DOHH2 (cell line): ENCODE results near the gene LRGUK.

Experiments
- H3F3A ChIP-seq: fragments of 200-600 bp; sonication (generic), shearing (Covaris generic); 2 replicates; pipeline ENCODE4 v1.6.0; 2016; ENCODE audit warnings: antibody characterized with exemption, mild to moderate bottlenecking; ENCODE audit not compliant: control insufficient read depth, insufficient read depth
- H3K27ac ChIP-seq: fragments of 200-600 bp; sonication (generic); 2 replicates; pipeline ENCODE4 v1.5.1; 2014; ENCODE audit warnings: low read depth, mild to moderate bottlenecking, low read length, moderate library complexity
- H3K27me3 ChIP-seq: fragments of 200-600 bp; sonication (generic); 2 replicates; pipeline ENCODE4 v1.6.1; 2014; ENCODE audit warnings: mild to moderate bottlenecking, low read length, mixed read lengths; ENCODE audit not compliant: control insufficient read depth
- H3K36me3 ChIP-seq: fragments of 200-600 bp; sonication (generic); 2 replicates; pipeline ENCODE4 v1.6.1; 2014; ENCODE audit warnings: mild to moderate bottlenecking, low read length, moderate library complexity, mixed read lengths; ENCODE audit not compliant: control insufficient read depth
- H3K4me1 ChIP-seq: fragments of 200-600 bp; sonication (generic); 2 replicates; pipeline ENCODE4 v1.6.1; 2014; ENCODE audit warnings: mild to moderate bottlenecking, low read length, mixed read lengths; ENCODE audit not compliant: control insufficient read depth
- H3K4me2 ChIP-seq: fragments of 200-600 bp; sonication (generic); 2 replicates; pipeline ENCODE4 v1.6.0; 2014; ENCODE audit warnings: mild to moderate bottlenecking, low read length, moderate library complexity
- H3K4me3 ChIP-seq: fragments of 200-600 bp; sonication (generic); 2 replicates; pipeline ENCODE4 v1.5.1; 2014; ENCODE audit warnings: mild to moderate bottlenecking, low read length, mixed read lengths
- H3K79me2 ChIP-seq: fragments of 200-600 bp; sonication (generic); 2 replicates; pipeline ENCODE4 v1.6.1; 2014; ENCODE audit warnings: mild to moderate bottlenecking, low read length, mixed read lengths; ENCODE audit not compliant: control insufficient read depth
- H3K9me2 ChIP-seq: fragments of 200-600 bp; sonication (generic); replicated peaks from 2 replicates; pipeline ENCODE4 v1.6.1; 2014; ENCODE audit warnings: mild to moderate bottlenecking, low read length, mixed read lengths; ENCODE audit not compliant: control insufficient read depth
- H3K9me3 ChIP-seq: fragments of 200-600 bp; sonication (generic); 2 replicates; pipeline ENCODE4 v1.6.1; 2014; ENCODE audit warnings: antibody characterized with exemption, low read length, mixed read lengths; ENCODE audit not compliant: control insufficient read depth, insufficient read depth
- H4K20me1 ChIP-seq: fragments of 200-600 bp; sonication (generic); 2 replicates; pipeline ENCODE4 v1.6.0; 2014; ENCODE audit warnings: low read depth, mild to moderate bottlenecking, antibody characterized with exemption, low read length, moderate library complexity; ENCODE audit not compliant: control insufficient read depth, insufficient read depth
- CTCF ChIP-seq: fragments of 200-600 bp; sonication (generic); IDR thresholded peaks from one replicate; pipeline ENCODE4 v1.5.1; 2014; ENCODE audit warnings: antibody characterized with exemption, mild to moderate bottlenecking, low read depth, low read length; ENCODE audit not compliant: poor library complexity, severe bottlenecking
- EZH2phosphoT487 ChIP-seq: fragments of 200-600 bp; sonication (generic); IDR thresholded peaks from 2 replicates; pipeline ENCODE4 v1.6.1; 2017; ENCODE audit warnings: borderline replicate concordance, mild to moderate bottlenecking, antibody characterized with exemption, low read length, moderate library complexity, mixed read lengths

Gene LRGUK

GRCh38 chr7:134176037-134176350 lies 48.9 kb downstream of the LRGUK start:
- Histone ChIP-seq H3K9me2 (no peaks in the 10 kb centered on the region), H3K79me2 (no peaks in the 10 kb centered on the region), H3F3A (no peaks in the 10 kb centered on the region), H3K4me3 (no peak overlapping the region), H3K9me3 (no peaks in the 10 kb centered on the region), H3K27ac (no peak overlapping the region), H3K4me2 (no peak overlapping the region), H3K4me1 (no peaks in the 10 kb centered on the region), H3K27me3 (0 out of 2 replicates have a peak, but pooled peaks cover 2% of the 10 kb centered on the region), H4K20me1 (no peaks in the 10 kb centered on the region), H3K36me3 (no peaks in the 10 kb centered on the region)
- TF ChIP-seq EZH2phosphoT487 (no peak), CTCF (no peak)

- Histone ChIP-seq H3F3A (no peaks in the 10 kb centered on the region), H3K79me2 (no peaks in the 10 kb centered on the region), H3K4me3 (no peak overlapping the region), H3K9me3 (no peaks in the 10 kb centered on the region), H3K27me3 (0 out of 2 replicates have a peak, but pooled peaks cover 2% of the 10 kb centered on the region), H3K4me2 (no peak overlapping the region), H3K9me2 (no peaks in the 10 kb centered on the region), H3K36me3 (no peaks in the 10 kb centered on the region), H3K27ac (no peak overlapping the region), H3K4me1 (no peaks in the 10 kb centered on the region), H4K20me1 (no peaks in the 10 kb centered on the region)
- no peak for TF ChIP-seq EZH2phosphoT487
- no peak for TF ChIP-seq CTCF
Observed at GRCh38 chr7:134179036-134180011, 52.2 kb downstream of the LRGUK start.

- Histone ChIP-seq H3K9me3 (no peaks in the 10 kb centered on the region), H3K27ac (no peak overlapping the region), H3K27me3 (no peaks in the 10 kb centered on the region), H3K4me3 (no peak overlapping the region), H3K36me3 (no peaks in the 10 kb centered on the region), H3K9me2 (no peaks in the 10 kb centered on the region), H3K4me1 (no peaks in the 10 kb centered on the region), H3F3A (no peaks in the 10 kb centered on the region), H4K20me1 (no peaks in the 10 kb centered on the region), H3K79me2 (no peaks in the 10 kb centered on the region), H3K4me2 (no peak overlapping the region)
- TF ChIP-seq EZH2phosphoT487 (no peak), CTCF (no peak)
Observed at GRCh38 chr7:134180376-134180775, 53.2 kb downstream of the LRGUK start.
